HG02588 (cell line): Measurements from ENCODE around the gene TARBP2.
A peak's percentile ranks its signal among the peaks of the same experiment; 100 is the strongest.

Experiments
- ATAC-seq: cut with Tn5 transposase; IDR thresholded peaks from one replicate; pipeline ENCODE4 v1.9.1; 2021; ENCODE audit warnings: mild to moderate bottlenecking, moderate library complexity; ENCODE audit not compliant: unreplicated experiment

TARBP2 gene, protein sequence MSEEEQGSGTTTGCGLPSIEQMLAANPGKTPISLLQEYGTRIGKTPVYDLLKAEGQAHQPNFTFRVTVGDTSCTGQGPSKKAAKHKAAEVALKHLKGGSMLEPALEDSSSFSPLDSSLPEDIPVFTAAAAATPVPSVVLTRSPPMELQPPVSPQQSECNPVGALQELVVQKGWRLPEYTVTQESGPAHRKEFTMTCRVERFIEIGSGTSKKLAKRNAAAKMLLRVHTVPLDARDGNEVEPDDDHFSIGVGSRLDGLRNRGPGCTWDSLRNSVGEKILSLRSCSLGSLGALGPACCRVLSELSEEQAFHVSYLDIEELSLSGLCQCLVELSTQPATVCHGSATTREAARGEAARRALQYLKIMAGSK

DNA sequence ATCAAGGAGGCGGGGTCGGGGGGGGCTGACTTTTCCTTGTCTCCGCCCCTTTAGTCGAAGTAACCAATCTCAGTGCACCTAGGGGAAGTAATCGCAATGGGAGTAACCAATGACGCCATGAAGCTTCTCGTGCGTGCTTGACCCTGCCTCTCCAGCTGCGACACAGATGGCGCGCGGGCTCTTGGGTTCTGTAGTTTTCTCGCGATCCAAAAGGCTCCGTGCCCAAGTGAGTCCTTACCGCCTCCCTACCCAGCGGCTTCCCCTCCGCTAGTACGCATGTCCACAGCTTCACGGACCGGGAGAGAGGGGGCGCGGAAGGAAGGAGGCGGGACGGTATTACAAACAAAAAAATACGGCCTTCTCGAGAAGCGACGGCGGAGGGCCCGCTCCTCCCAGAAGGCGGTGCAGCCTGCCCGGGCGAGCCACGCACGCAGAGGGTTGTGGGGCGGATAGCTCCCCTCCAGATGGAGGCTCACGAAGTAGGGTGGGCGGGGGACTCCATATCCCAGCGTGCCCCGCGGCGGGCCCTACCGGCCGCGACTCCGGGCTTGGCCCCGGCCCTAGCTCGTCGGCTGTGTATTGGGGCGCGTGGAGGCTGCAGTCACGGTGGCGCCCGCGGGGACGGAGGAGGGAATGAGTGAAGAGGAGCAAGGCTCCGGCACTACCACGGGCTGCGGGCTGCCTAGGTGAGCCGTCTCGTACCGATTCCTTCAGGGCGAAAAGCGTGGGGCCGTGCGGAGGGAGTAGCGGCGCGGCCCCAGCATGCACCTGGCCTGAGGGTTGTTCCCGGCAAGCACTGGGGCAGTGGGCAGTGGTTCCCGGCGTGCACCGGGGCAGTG is at the start of gene TARBP2:
Gene TARBP2 (plus strand): TSS at position 508 of the 839 bp plus-strand sequence. CDS start 126 bp downstream, at position 634.
- ATAC-seq, result peak; percentile 78

DNA sequence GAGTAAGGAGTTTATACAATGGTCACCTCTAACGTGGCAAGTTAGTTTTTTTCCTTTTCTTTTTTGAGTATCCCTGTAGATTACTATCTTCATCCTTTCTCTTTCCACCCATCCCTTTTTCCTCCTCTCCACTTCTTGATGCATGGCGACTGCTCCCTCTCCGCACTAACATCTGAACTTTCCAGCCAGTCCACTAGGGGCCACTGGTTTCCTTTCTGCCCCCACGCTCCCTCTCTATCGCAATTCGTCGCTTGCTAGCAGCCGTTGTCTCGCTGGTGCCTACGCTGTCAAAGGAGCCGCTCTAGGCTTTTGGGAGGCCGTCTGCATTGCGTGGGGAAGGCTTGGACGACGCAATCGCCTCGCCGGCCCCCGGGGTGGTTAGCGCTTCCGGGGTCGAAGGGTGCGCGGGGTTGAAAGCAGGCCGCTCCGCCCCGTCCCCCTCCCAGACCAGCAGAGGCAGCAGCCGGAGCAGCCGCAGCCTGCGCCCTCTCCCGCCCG is 49.4 kb upstream of the TARBP2 start, which contains the start of gene PCBP2:
Gene PCBP2 (plus strand): TSS at position 442 of the 498 bp plus-strand sequence. CDS start 2,699 bp downstream, outside the sequence.
- peak; percentile 96 for ATAC-seq

DNA sequence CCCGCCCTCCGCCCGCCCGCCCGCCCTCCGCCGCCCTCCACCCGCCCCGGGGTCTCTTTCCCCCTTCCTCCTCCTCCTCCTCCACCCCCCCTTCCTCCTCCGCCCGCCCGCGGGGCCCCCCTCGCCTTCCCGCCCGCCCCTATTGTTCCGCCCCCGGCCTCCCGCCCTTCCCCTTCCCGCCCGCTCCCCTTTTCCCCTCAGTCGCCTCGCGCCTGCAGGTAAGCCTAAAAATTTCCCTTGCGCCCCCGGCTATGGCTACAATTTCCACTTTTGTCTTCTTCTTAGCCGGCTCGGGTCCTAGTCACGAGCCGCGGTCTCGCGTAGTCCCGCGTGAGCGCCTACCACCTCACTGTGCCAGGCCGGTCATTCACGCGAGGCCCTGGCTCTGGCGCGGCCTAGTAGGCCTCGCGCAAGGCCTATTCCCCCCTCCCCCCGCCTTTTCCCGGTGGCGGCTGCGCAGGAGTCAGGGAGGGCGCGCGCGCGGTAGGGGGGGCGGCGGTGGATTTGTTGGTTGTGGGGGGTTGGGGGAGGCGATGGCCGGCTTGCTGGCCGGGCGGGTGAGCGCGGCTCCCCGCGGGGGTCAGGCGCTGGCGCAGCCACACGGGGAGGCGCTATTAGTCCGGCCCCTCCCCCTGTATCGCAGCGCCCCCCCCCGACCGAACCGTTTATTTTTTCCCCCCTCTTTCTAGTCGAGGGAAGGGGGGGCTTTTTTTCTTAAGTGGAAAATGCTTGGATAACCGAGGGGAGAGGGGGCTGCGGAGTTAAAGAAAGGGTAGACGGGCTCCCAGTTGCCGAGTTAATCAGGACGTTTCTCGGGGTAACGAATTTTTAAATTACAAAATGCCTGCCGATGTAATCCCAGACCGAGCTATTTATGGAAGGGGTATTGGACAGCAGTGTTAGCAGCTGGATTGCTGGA is 48.7 kb upstream of the TARBP2 start:
- peak; percentile 29 for ATAC-seq

DNA sequence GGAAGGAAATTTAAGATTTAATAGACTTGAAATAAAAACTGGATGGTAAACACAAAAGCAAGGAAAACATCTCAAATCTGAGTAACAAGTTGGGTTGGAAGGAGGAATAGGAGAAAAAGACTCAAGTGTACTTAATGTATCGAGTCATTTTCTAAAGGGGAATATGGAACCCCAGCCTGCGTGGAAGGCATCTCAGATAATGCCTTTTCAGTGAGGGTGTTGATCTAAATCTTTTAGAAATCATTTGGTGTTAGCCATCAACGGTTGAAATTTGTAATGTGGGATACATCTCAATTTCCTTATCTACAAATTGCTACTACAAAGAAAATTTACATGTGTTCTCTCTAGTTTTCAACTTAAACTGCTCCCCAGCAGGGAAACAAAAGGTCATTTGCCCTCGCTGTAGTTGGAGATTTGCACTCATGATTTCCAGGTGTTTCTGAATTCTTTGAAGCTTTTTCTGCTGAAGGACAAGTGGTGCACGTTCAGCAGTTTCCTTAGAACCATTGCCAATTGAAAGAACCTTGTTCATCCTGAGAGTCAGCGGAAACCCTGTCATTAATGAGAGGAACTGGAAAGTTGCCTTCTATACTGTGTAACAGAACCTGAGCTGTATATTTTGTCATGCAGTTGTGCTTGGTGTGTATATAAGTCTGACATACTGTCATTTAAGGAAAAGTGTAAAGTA is 47.0 kb upstream of the TARBP2 start:
- no peak for ATAC-seq

DNA sequence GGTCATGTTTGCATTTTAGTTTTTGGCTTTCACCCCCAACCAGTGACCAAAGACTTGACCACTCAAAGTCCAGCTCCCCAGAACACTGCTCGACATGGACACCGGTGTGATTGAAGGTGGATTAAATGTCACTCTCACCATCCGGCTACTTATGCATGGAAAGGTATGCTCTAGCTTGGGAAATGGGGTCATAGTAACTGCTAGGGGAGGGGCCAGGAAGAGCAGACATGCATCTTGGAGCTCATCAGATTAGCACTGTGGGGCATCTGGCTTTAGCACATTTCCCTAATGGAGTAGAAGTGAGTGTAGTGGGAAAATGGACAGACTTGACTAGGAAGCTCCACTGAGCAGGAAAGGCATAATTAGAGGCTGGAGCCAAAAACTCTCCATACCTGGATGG is 46.4 kb upstream of the TARBP2 start:
- no peak for ATAC-seq

DNA sequence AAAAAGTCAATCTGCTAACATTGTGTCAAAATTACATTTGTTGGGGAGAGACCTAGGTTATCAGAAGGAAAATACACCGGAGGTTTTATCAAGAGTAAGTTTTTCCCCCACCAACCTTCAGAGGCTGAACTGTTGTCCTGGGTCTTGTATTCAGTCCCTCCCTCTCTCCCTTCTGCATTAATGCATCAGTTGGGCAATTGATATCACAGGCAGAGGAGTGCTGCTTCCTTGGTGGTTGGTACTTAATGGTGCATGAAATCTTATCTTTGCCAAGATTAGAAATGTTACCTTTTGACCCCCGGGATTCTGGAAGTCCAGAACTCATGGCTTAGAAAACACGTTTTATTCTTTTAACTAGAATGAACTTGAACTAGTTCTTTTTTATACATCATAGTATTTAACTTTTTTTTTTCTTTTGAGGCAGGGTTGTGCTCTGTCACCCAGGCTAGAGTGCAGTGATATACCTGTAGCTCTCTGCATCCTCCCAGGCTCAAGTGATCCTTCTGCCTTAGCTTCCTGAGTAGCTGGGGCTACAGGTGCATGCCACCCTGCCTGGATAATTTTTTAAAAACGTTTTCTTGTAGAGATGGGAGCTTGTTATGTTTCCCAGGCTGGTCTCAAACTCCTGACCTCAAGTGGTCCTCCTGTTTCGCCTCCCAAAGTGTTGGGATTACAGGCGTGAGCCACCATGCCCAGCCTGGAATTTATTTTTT is 44.3 kb upstream of the TARBP2 start:
- no peak for ATAC-seq

DNA sequence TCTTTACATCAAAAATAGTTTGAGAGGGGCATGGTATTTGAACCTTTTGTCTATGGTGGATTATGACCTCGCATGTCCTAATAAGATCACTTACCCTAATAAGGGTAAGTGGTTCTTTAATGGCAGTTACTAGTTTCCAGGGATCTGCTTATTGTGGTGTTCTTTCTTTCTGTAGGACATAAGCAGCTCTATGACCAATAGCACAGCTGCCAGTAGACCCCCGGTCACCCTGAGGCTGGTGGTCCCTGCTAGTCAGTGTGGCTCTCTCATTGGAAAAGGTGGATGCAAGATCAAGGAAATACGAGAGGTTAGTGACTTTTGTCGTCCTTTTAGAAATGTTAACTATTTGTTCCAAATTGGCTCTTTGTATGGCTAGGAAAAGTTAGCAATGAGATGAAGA is 42.0 kb upstream of the TARBP2 start:
- ATAC-seq, result no peak

DNA sequence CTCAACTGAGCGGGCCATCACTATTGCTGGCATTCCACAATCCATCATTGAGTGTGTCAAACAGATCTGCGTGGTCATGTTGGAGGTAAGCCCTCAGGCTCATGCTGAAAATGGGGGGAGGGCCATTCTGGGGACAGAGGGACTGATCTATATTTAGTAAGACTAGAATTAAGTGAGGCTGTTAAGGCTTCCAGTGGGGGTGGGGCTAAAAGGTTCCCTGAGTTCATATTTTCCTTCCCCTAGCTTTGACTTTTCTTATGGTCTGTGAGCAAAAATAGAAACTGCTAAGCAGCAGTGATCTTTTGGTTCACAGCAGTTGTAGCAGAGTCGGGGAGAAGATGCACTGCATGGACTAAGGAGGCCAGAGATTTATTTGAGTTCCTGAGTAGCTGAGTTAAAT is 40.0 kb upstream of the TARBP2 start:
- no peak for ATAC-seq

DNA sequence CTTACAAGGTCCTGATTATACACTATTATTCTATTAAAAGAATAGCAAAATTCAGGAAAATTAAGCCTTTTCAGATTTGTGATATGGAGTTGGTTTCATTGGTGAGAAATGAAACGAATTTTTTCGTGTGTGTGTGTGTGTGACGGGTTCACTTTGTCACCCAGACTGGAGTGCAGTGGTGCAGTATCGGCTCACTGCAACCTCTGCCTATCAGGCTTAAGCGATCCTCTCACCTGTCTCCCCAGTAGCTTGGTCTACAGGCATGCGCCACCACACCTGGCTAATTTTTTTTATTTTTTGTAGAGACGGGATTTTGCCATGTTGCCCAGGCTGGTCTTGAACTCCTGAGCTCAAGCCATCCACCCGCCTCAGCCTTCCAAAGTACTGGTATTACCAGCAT is 39.5 kb upstream of the TARBP2 start:
- no peak for ATAC-seq

DNA sequence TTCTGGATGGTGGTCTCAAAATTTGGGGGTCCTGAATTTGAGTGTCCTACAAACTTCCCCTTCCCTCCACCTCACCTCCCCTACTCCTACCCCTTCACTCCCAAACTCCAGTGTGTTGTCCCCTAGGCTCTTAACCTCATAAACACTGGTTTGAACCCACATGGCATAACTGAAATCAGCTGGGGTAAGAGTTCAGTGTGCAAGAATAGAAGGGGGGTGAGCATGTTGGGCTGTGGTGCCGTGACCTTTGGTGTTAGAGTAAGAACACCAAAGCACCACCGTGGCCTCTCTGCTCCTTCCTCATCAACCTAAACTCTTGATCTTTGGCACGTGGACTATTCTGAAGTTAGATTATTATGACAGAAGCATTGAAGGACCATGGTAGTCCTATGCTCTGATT is 38.1 kb upstream of the TARBP2 start:
- no peak for ATAC-seq

DNA sequence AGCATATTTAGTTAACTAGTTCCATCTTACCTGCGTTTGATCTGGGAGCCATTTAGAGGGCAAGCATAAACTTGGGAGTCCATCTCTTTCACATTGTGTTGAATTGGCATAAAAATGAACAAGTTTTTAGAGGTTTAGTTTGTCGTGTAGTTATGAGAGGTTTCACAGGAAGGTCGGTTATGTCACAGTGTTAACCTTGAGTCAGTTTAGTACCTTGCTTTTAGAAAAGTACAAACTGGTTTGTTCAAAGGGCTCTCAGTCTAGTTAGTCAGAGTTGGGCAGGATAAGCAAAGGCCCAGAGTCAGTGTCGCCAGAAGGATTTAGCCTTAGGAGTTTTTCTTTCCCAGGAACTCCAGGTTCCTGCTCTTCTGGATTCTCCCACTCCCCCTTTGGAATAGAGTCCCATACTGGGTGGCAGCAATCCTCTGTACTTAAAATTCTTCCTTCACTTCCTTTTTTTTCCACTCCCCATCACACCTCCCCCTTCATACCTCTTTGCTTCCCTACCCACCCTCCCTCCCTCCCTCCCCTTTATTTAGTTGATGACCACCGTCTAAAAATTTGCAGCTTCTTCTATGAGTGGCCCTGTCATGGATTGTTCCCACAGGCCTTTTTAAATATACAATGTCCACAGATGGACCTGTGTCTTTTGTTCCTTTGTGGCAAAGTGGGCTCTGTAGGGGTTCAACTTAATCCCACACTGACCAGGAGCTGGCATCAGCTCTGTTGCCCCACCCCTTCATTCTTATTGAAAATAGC is 37.1 kb upstream of the TARBP2 start:
- ATAC-seq, result no peak

DNA sequence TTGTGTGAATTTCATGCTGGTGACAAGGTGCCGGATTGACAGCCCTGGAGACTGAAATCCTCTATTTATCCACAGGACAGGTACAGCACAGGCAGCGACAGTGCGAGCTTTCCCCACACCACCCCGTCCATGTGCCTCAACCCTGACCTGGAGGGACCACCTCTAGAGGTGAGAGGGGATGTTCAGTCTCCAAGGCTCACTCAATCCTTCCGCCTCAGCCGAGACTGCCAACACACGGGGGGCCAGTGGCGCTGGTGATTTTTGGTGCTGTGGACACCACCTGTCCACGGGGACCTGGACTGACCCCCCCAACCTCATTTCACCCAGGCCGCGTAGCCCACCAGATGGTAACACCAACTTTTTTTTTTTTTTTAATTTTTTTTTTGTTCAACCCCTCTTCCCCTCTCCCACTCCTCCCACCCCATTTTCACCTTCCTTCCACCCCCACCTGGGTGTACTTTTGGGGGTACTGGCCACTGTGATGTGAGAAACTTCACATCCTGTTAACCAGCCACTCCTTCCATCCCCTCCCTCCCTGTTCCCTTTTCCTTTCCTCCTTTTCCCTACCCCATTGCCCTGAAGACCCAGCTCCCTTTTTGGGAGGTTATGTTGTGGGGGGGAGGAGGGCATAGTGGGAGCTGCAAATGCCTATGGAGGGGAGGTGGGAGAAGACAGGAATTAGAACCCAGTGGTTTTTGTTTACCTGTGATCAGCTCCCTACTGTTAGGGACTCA is 36.2 kb upstream of the TARBP2 start:
- no peak for ATAC-seq

DNA sequence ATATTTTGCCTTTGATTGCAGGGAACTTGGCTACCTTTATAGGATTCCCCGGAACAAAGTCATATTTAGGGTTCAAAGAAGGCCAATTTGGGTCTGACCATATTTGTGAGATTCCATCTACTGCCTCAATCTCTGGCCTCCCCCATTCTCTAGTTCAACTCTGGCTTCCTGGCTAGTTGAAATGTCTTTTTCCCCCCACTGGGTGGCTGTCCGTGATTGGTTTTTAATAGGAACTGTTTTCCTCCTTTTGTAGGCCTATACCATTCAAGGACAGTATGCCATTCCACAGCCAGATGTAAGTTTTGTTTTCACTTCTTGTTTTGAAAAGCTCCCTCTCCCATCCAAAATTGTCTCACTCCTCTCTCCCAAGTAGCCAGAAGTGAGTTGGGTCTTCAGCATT is 35.4 kb upstream of the TARBP2 start:
- no peak for ATAC-seq

DNA sequence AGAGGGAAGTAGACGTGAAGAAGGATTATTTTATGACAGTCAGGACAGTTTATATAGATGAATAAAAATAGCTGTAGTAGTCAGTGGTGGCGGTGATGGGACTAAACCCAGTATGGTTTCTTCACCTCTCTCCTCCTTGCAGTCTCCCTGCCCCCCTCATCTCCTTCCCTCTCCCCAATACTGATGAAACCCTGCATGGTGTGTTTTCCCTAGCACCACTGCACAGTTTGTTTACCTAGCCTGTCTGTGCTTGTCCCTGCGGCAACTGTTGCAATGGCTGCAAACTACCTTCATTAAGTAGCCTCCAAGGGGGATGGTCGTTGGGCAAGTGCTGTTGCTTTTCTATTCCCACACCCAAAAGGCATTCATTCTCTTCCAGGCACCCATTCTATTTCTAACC is 34.4 kb upstream of the TARBP2 start:
- no peak for ATAC-seq

DNA sequence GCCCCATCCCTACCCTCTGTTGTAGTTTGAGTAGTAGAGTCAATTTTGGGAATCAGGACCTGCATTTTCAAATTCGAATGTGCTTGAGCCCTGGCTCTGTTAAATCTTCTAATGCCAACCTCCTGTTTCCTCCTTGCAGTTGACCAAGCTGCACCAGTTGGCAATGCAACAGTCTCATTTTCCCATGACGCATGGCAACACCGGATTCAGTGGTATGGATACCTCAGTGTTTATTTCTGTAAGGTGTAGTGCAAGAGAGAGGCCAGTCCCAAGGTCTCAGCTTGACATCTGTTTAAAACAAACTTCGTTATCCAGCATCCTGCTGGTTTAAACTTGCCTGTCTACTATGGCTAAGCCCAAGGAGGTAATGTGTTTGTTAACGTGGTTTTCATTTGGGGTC is 34.0 kb upstream of the TARBP2 start:
- no peak for ATAC-seq

DNA sequence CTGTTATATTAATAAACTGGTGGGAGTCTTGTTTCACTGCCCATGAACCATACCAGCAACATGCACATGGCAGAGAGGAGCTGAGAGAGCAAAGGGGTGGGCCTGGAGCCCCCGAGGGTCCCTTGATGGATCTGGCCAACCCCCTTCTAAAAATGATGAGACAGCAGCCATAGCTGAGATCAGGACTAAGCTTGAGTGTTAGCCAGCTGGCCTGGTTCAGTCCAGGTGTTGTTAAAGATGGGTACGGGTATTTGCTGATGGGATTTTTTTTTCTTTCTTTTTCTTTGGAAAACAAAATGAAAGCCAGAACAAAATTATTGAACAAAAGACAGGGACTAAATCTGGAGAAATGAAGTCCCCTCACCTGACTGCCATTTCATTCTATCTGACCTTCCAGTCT is 33.2 kb upstream of the TARBP2 start:
- no peak for ATAC-seq

DNA sequence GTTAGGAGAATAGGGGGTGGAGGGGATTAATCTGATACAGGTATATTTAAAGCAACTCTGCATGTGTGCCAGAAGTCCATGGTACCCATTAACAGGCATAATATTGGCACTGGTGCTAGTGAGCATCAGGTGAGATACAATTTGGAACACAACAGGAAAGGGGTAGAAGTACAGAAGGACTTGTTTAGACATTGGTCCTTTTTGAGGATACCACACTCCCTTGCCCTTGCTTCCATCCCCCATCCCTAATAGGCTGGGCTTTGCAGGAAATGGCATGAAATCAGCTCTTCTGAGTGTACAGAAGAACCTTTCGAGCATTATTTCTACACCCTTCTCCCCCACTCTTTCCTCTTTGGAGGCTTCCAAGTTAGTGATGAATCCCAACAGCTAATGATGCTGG is 32.8 kb upstream of the TARBP2 start:
- ATAC-seq, result no peak

DNA sequence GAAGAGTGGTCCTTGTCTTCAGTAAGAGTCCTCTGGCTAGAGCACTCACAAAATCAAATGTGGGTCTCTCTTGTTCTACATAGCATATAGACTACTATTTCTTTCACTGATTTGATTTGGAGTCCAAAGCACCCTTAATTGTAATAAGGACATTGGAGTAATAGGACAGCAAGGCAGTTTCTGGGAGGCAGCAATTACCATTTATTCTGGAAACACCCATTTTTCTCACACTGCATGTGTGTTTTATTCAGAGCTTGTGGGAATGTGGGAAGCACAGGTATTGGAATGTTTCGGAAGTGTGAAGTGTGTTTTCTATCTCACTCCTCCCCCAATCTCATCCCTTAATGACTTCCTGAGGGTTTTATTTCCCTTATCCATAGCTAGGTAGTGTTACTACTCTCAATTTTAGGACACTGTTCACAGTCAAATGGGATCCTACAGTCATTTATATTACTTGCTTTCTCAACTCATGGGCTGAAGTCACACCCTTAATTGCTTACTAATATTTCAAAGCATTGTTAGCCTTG is 29.0 kb upstream of the TARBP2 start:
- no peak for ATAC-seq
